Choroid plexus epithelial cell (primary cell): ENCODE data around the gene HMGB2.

Source experiments
- DNase-seq: peaks from one replicate; pipeline ENCODE4 v3.0.0-alpha.2; 2010; ENCODE audit warnings: low read depth
- H3K4me3 ChIP-seq: 2 replicates; pipeline ENCODE4 v1.5.1; 2011; ENCODE audit warnings: low read depth, mild to moderate bottlenecking, control low read depth, low read length, moderate library complexity
- CTCF ChIP-seq: conservative IDR thresholded peaks from 2 replicates; pipeline ENCODE4 v1.5.1; 2011; ENCODE audit warnings: low read depth, mild to moderate bottlenecking, control low read depth, inconsistent platforms, low read length, moderate library complexity

The HMGB2 gene

DNA sequence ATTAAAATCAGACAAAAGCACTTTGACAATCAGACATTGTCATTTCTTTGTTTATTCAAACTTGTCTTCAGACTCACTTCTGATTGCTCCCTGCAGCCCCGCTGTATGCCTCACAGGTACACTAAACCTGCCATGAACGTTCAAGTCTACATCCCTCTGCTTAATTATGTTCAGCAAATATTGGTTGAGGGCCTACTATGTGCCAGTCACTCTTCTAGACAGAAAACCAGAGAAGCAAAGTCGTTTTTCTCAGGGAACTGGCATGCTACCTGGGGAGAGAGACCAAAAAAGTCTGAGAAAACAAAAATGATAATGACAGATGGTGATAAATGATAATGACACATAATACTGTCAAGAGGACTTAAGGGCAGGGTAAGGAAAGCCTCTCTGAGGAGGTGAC lies 19.4 kb downstream of the HMGB2 start:
- H3K4me3 ChIP-seq: no peak overlapping the region
- TF ChIP-seq CTCF: no peak
- no peak for DNase-seq

- TF ChIP-seq CTCF: no peak
- no peak for DNase-seq
- no peak overlapping the region for H3K4me3 ChIP-seq
Observed at GRCh38 chr4:173311368-173311767, 22.8 kb downstream of the HMGB2 start.

DNA sequence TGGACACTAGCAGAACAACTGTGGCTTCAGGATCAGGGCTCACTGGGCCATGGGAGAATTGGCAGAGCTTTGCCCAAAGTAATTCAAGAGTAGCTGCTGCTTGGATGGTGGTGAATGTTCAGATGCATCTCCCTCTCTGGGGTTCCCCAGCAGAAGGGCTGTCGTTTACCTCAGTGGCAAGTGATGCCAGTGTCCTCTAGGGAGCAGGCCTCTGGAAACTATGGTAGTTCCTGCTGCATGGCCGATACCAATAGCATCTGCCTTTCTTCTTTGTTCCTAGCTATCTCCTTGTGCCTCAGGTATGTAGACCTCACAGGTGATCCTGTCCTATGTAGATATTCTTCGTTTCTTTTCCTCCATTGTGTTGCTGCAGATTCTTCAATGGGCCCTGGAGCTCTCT lies 26.4 kb downstream of the HMGB2 start:
- TF ChIP-seq CTCF: no peak
- DNase-seq: no peak
- H3K4me3 ChIP-seq: no peak overlapping the region

GRCh38 chr4:173301518-173302201 lies 32.5 kb downstream of the HMGB2 start:
- no peak overlapping the region for H3K4me3 ChIP-seq
- TF ChIP-seq CTCF: peak; percentile 69
- peak; percentile 66 for DNase-seq

DNA sequence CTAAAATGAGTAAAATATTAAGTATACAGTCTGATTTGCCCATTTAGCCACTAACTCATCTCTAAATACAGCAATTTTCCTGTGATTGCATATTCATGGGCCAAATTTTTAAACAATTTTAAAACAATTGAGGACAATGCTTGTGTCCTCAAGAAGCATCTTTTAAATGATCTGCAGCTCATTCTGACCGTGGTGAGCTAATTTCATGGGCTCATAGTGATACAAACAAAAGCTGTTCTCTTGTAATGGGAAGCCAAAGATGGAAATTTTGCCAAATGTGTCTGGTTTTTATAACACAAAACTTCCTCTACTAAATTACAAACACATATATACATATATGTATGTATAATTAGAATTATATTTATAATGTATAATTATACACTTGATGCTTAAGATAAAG lies 39.7 kb downstream of the HMGB2 start:
- no peak overlapping the region for H3K4me3 ChIP-seq
- DNase-seq: no peak
- no peak for TF ChIP-seq CTCF

- H3K4me3 ChIP-seq: no peak overlapping the region
- TF ChIP-seq CTCF: no peak
- no peak for DNase-seq
Observed at GRCh38 chr4:173293663-173294062, 40.5 kb downstream of the HMGB2 start.

DNA sequence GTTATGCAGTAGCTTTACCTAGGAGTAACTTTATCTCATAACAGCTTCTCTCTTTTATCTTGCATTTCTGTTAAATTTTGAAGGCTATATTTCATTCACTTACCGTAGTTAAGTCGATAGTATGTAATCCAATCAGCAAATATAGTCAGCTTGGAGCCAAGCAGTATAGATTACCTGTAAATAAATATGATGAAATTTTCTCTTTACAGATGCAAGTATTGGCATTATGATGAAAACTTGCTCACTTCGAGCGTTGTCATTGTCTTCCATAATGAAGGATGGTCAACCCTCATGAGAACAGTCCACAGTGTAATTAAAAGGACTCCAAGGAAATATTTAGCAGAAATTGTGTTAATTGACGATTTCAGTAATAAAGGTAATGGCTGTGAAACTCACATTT lies 42.3 kb downstream of the HMGB2 start:
- DNase-seq: no peak
- no peak for TF ChIP-seq CTCF
- no peak overlapping the region for H3K4me3 ChIP-seq
